Activated B cell treated with CpG ODN at 0.5 μM for 24 hours (primary cell): ENCODE results near the gene DLL1. TPM values are rescaled to one million over a fixed set of nuclear protein-coding genes. Genes with fewer than 3 reads are reported as not detected.

ENCODE experiments used
- ATAC-seq: fragments of 200-7000 bp; cut with Tn5 transposase; one replicate; pipeline ENCODE4 v1.10.0; 2021; ENCODE audit warnings: low read depth, mild to moderate bottlenecking, moderate library complexity
- CTCF ChIA-PET: fragments of 350-600 bp; sonication (Branson Sonifier 250); formaldehyde crosslinking; loops from one replicate; lab custom pipeline; 2021; ENCODE audit warnings: antibody characterized with exemption; lab: Charles Lee
- POLR2A ChIA-PET: fragments of 350-600 bp; sonication (Branson Sonifier 250); formaldehyde crosslinking; loops from one replicate; lab custom pipeline; 2021; ENCODE audit warnings: antibody characterized with exemption; lab: Charles Lee
- DNase-seq: peaks from one replicate; pipeline ENCODE4 v3.0.0; 2022
- H3K27ac Mint-ChIP-seq: one replicate; pipeline ENCODE4 v1.8.0; 2020; ENCODE audit warnings: mixed read lengths
- H3K27me3 Mint-ChIP-seq: one replicate; pipeline ENCODE4 v1.8.0; 2021; ENCODE audit warnings: mixed read lengths
- H3K36me3 Mint-ChIP-seq: one replicate; pipeline ENCODE4 v1.8.0; 2021; ENCODE audit warnings: low read depth, mixed read lengths
- H3K4me1 Mint-ChIP-seq: one replicate; pipeline ENCODE4 v1.8.0; 2021; ENCODE audit warnings: mixed read lengths
- H3K4me3 Mint-ChIP-seq: one replicate; pipeline ENCODE4 v1.8.0; 2020; ENCODE audit warnings: mild to moderate bottlenecking, mixed read lengths
- H3K9me3 Mint-ChIP-seq: one replicate; pipeline ENCODE4 v1.8.0; 2020; ENCODE audit warnings: mixed read lengths
- intact Hi-C: fragments of 100-400 bp; cut with micrococcal nuclease; formaldehyde crosslinking; loops from one replicate; pipeline ENCODE4 v1.15.1; 2024
- total RNA-seq: library from RNA; stranded (reverse); gene quantifications from 2 replicates; pipeline ENCODE4 v1.2.3, GENCODE V29; 2022
- TF ChIP-seq, protein P1 (sequence below): fragments of 200-600 bp; IDR thresholded peaks from one replicate; pipeline ENCODE4 v1.8.0; 2022; ENCODE audit warnings: antibody characterized with exemption, mild to moderate bottlenecking

Gene DLL1
- total RNA-seq, 1 donor from 2014 or later, result 0.53 TPM

DNA sequence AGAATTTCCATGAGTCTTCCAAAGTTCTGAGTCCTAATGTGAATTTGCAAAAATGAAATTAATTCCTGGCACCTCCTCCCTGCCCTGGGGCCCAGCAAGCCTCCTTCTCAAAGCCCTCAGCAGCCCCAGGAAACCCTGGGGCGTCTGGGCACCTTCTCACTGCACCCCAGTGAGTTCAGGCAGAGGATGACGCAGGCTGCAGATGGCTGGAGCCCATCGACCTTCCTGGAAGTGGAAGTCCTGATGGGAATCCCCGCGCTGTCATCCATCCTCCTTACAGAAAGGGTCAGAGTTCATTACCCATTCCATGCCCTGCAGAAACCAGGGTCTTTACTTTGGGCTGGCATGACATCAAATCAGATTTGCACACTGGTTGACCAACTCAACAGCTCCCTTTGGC is 31.6 kb downstream of the DLL1 start:
- no peaks in the 10 kb centered on the region for H3K9me3 Mint-ChIP-seq
- no peak for ATAC-seq
- no peak for DNase-seq
- POLR2A ChIA-PET, result no interaction called here
- H3K4me1 Mint-ChIP-seq, result no peaks in the 10 kb centered on the region
- peaks cover 15% of the 10 kb centered on the region for H3K27me3 Mint-ChIP-seq
- TF ChIP-seq, protein P1, sequence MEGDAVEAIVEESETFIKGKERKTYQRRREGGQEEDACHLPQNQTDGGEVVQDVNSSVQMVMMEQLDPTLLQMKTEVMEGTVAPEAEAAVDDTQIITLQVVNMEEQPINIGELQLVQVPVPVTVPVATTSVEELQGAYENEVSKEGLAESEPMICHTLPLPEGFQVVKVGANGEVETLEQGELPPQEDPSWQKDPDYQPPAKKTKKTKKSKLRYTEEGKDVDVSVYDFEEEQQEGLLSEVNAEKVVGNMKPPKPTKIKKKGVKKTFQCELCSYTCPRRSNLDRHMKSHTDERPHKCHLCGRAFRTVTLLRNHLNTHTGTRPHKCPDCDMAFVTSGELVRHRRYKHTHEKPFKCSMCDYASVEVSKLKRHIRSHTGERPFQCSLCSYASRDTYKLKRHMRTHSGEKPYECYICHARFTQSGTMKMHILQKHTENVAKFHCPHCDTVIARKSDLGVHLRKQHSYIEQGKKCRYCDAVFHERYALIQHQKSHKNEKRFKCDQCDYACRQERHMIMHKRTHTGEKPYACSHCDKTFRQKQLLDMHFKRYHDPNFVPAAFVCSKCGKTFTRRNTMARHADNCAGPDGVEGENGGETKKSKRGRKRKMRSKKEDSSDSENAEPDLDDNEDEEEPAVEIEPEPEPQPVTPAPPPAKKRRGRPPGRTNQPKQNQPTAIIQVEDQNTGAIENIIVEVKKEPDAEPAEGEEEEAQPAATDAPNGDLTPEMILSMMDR, result no peak
- H3K27ac Mint-ChIP-seq, result no peak overlapping the region
- no peaks in the 10 kb centered on the region for H3K36me3 Mint-ChIP-seq
- CTCF ChIA-PET, result no interaction called here
- H3K4me3 Mint-ChIP-seq, result no peak overlapping the region
- intact Hi-C loops, result no loop called here

DNA sequence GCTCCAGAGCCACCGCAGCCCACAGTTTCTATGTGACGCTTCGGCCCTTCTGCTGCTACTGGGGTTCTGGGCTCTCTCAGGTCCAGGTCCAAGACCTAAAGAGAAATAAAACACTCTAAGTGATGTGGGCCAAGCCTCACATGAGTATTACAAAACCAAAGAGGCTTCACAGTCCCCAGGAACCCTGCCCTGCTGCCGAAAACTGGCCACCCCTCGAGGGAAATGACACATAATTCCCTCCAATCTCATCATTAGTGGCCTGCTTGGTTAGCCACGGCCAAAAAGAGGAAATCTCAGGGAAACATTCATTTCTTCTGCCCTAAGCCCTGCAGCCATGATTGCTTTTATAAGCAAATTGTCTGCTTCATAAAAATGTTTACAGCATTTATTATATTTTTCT is 32.5 kb downstream of the DLL1 start:
- intact Hi-C loops, result no loop called here
- POLR2A ChIA-PET, result interaction anchor here (0.5 kb wide), 1 partner anchor 33 kb away, joined by 4 read pairs; the partner anchor contains the start of gene DLL1
- Mint-ChIP-seq H3K9me3 (no peaks in the 10 kb centered on the region), H3K4me3 (no peak overlapping the region), H3K27ac (no peak overlapping the region), H3K36me3 (no peaks in the 10 kb centered on the region), H3K27me3 (peaks cover 16% of the 10 kb centered on the region), H3K4me1 (no peaks in the 10 kb centered on the region)
- TF ChIP-seq, protein P1, result no peak
- ATAC-seq, result no peak
- no peak for DNase-seq
- CTCF ChIA-PET, result no interaction called here

DNA sequence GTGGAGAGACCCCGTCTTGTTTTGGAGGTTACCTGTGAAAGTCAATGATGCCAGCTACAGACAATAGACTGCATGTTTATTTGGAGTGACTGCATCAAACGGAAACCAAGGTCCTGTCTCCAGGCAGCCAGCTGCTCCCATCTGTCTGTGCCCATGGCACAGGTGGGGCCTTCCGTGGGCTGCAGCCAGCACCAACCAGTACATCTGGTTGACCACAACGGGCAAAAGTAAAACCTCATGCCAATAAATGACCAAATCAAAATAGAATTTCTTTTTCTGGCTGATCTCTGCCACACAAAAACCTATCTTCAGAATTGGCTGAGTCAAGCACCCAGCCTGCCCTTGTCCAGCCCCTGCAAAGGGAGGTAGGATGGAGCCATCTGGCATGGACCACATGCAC is 33.5 kb downstream of the DLL1 start:
- Mint-ChIP-seq H3K9me3 (no peaks in the 10 kb centered on the region), H3K36me3 (no peaks in the 10 kb centered on the region)
- intact Hi-C loops, result no loop called here

DNA sequence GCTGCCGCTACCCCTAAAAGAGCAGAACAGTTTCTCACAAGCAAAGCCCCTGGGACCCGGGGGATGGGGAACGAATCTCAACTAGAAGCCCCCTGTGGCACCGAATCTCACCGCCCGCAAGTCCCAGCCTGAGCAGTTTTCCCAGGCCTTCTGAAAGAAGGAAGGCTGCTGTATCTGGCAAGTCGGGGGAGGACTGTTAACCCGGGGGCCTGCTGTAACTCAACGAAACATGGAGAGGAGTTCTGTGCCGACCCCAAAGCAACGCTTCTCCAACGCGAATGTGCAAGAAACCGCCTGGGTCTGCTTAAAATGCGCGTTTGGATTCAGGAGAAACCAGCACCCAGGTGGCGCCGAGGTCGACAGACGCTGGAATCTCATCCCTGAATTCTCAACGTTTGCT is 34.2 kb downstream of the DLL1 start:
- DNase-seq (no peak), ATAC-seq (no peak)
- POLR2A ChIA-PET, result no interaction called here
- peaks cover 12% of the 10 kb centered on the region for H3K27me3 Mint-ChIP-seq
- TF ChIP-seq, protein P1, result no peak
- no peaks in the 10 kb centered on the region for H3K4me1 Mint-ChIP-seq
- no peaks in the 10 kb centered on the region for H3K36me3 Mint-ChIP-seq
- no peak overlapping the region for H3K4me3 Mint-ChIP-seq
- no peaks in the 10 kb centered on the region for H3K9me3 Mint-ChIP-seq
- intact Hi-C loops, result no loop called here
- CTCF ChIA-PET, result no interaction called here
- H3K27ac Mint-ChIP-seq, result no peak overlapping the region

More for the DNA sequence above, 33.5 kb downstream of the DLL1 start:
- Mint-ChIP-seq H3K27ac (no peak overlapping the region), H3K4me1 (no peaks in the 10 kb centered on the region), H3K27me3 (peaks cover 12% of the 10 kb centered on the region), H3K4me3 (no peak overlapping the region)
- TF ChIP-seq, protein P1, result no peak
- CTCF ChIA-PET, result no interaction called here
- ATAC-seq (no peak), DNase-seq (no peak)
- POLR2A ChIA-PET, result no interaction called here

DNA sequence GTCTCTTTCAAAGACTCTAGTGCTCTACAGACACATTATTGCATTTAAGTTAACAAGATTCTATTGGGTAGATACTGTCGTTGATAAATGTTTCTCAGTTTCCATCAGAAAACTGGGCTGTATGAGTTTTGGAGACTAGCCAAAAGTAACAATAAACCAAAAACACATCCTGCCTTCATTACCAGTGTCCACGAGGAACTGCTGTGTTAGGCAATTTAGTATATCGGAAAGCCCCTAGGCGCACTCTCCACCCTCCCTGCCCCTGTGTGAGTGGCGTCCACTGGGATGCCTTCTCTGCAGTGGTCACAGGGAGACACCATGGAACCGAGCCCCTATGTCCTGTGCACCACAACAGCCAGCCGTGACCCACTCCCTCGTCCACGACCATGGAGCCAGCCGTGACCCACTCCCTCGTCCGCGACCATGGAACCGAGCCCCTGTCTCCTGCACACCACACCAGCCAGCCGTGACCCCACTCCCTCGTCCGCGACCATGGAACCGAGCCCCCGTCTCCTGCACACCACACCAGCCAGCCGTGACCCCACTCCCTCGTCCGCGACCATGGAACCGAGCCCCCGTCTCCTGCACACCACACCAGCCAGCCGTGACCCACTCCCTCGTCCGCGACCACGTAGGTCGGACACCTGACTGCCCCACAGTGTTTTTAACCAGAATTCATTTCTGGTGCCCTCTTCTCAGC is 35.3 kb downstream of the DLL1 start:
- ATAC-seq (no peak), DNase-seq (no peak)
- TF ChIP-seq, protein P1, result no peak
- H3K9me3 Mint-ChIP-seq, result no peaks in the 10 kb centered on the region
- H3K4me1 Mint-ChIP-seq, result no peaks in the 10 kb centered on the region
- ChIA-PET CTCF (no interaction called here), POLR2A (no interaction called here)
- H3K27ac Mint-ChIP-seq, result no peak overlapping the region
- H3K27me3 Mint-ChIP-seq, result peaks cover 12% of the 10 kb centered on the region
- intact Hi-C loops, result no loop called here
- H3K36me3 Mint-ChIP-seq, result no peaks in the 10 kb centered on the region
- no peak overlapping the region for H3K4me3 Mint-ChIP-seq
